Activated B cell treated with CpG ODN at 0.5 μM for 24 hours (primary cell): ENCODE measurements around the gene MALAT1. TPM values are rescaled to one million over a fixed set of nuclear protein-coding genes. Genes with fewer than 3 reads are reported as not detected.

Experiments
- ATAC-seq: fragments of 200-7000 bp; cut with Tn5 transposase; one replicate; pipeline ENCODE4 v1.10.0; 2021; ENCODE audit warnings: low read depth, mild to moderate bottlenecking, moderate library complexity
- CTCF ChIA-PET: fragments of 350-600 bp; sonication (Branson Sonifier 250); formaldehyde crosslinking; loops from one replicate; lab custom pipeline; 2021; ENCODE audit warnings: antibody characterized with exemption; lab: Charles Lee
- POLR2A ChIA-PET: fragments of 350-600 bp; sonication (Branson Sonifier 250); formaldehyde crosslinking; loops from one replicate; lab custom pipeline; 2021; ENCODE audit warnings: antibody characterized with exemption; lab: Charles Lee
- DNase-seq: peaks from one replicate; pipeline ENCODE4 v3.0.0; 2022
- H3K27ac Mint-ChIP-seq: one replicate; pipeline ENCODE4 v1.8.0; 2020; ENCODE audit warnings: mixed read lengths
- H3K27me3 Mint-ChIP-seq: one replicate; pipeline ENCODE4 v1.8.0; 2021; ENCODE audit warnings: mixed read lengths
- H3K36me3 Mint-ChIP-seq: one replicate; pipeline ENCODE4 v1.8.0; 2021; ENCODE audit warnings: low read depth, mixed read lengths
- H3K4me1 Mint-ChIP-seq: one replicate; pipeline ENCODE4 v1.8.0; 2021; ENCODE audit warnings: mixed read lengths
- H3K4me3 Mint-ChIP-seq: one replicate; pipeline ENCODE4 v1.8.0; 2020; ENCODE audit warnings: mild to moderate bottlenecking, mixed read lengths
- H3K9me3 Mint-ChIP-seq: one replicate; pipeline ENCODE4 v1.8.0; 2020; ENCODE audit warnings: mixed read lengths
- CTCF ChIP-seq: fragments of 200-600 bp; IDR thresholded peaks from one replicate; pipeline ENCODE4 v1.8.0; 2022; ENCODE audit warnings: antibody characterized with exemption, mild to moderate bottlenecking
- intact Hi-C: fragments of 100-400 bp; cut with micrococcal nuclease; formaldehyde crosslinking; loops from one replicate; pipeline ENCODE4 v1.15.1; 2024
- total RNA-seq: library from RNA; stranded (reverse); gene quantifications from 2 replicates; pipeline ENCODE4 v1.2.3, GENCODE V29; 2022

Gene MALAT1
- total RNA-seq, 1 donor from 2014 or later: 18,961 TPM

- POLR2A ChIA-PET: interaction anchor here (1.1 to 1.3 kb wide), 2 partner anchors 12 to 20 kb away, joined by 3 to 5 read pairs; partner anchors contain the start of gene SCYL1
Measured at GRCh38 chr11:65536412-65537295, 37.8 kb downstream of the MALAT1 start.

GRCh38 chr11:65537296-65537597, 38.4 kb downstream of the MALAT1 start:
- POLR2A ChIA-PET: interaction anchor here (1.5 to 4.9 kb wide), 2 partner anchors 12 to 52 kb away, joined by 4 to 52 read pairs; partner anchors contain the start of gene SCYL1

More at GRCh38 chr11:65536412-65537295, 37.8 kb downstream of the MALAT1 start:
- DNase-seq (no peak), ATAC-seq (no peak)
- H3K27me3 Mint-ChIP-seq: no peaks in the 10 kb centered on the region
- H3K9me3 Mint-ChIP-seq: no peaks in the 10 kb centered on the region
- peaks cover 13% of the 10 kb centered on the region for H3K4me1 Mint-ChIP-seq
- peaks cover 56% of the 10 kb centered on the region for H3K36me3 Mint-ChIP-seq
- intact Hi-C loops: no loop called here
- H3K4me3 Mint-ChIP-seq: no peak overlapping the region
- CTCF ChIA-PET: interaction anchor here (1.1 to 1.7 kb wide), 2 partner anchors 52 to 57 kb away, joined by 4 to 6 read pairs; no protein-coding TSS in a partner anchor
- TF ChIP-seq CTCF: no peak
- H3K27ac Mint-ChIP-seq: no peak overlapping the region

GRCh38 chr11:65537620-65538231, 38.9 kb downstream of the MALAT1 start:
- DNase-seq: no peak
- H3K4me3 Mint-ChIP-seq: no peak overlapping the region
- H3K4me1 Mint-ChIP-seq: peaks cover 17% of the 10 kb centered on the region
- H3K36me3 Mint-ChIP-seq: peaks cover 45% of the 10 kb centered on the region
- H3K9me3 Mint-ChIP-seq: no peaks in the 10 kb centered on the region
- TF ChIP-seq CTCF: no peak
- H3K27me3 Mint-ChIP-seq: no peaks in the 10 kb centered on the region
- ChIA-PET POLR2A (interaction anchor here (1.5 to 4.9 kb wide), 2 partner anchors 13 to 52 kb away, joined by 4 to 52 read pairs; partner anchors contain the start of gene SCYL1), CTCF (no interaction called here)
- intact Hi-C loops: no loop called here
- no peak for ATAC-seq
- peak overlapping the region; percentile 41 for H3K27ac Mint-ChIP-seq

More at GRCh38 chr11:65537296-65537597, 38.4 kb downstream of the MALAT1 start:
- H3K4me3 Mint-ChIP-seq: no peak overlapping the region
- intact Hi-C loops: no loop called here
- DNase-seq (no peak), ATAC-seq (no peak)
- peaks cover 50% of the 10 kb centered on the region for H3K36me3 Mint-ChIP-seq
- H3K9me3 Mint-ChIP-seq: no peaks in the 10 kb centered on the region
- CTCF ChIA-PET: no interaction called here
- H3K27me3 Mint-ChIP-seq: no peaks in the 10 kb centered on the region
- no peak for TF ChIP-seq CTCF
- H3K4me1 Mint-ChIP-seq: peaks cover 17% of the 10 kb centered on the region
- no peak overlapping the region for H3K27ac Mint-ChIP-seq

- Mint-ChIP-seq H3K27ac (no peak overlapping the region), H3K27me3 (no peaks in the 10 kb centered on the region), H3K36me3 (peaks cover 40% of the 10 kb centered on the region), H3K4me3 (peak overlapping the region; percentile 28), H3K4me1 (peaks cover 17% of the 10 kb centered on the region), H3K9me3 (no peaks in the 10 kb centered on the region)
- POLR2A ChIA-PET: interaction anchor here (0.7 to 4.9 kb wide), 3 partner anchors 13 to 771 kb away, joined by 3 to 52 read pairs (median 4); partner anchors contain the start of gene SCYL1
- intact Hi-C loops: no loop called here
- DNase-seq: no peak
- ATAC-seq: no peak
- CTCF ChIA-PET: interaction anchor here (5.0 kb wide), 1 partner anchor 49 kb away, joined by 52 read pairs; no protein-coding TSS in a partner anchor
- no peak for TF ChIP-seq CTCF
Measured at GRCh38 chr11:65538232-65538914, 39.5 kb downstream of the MALAT1 start.
